Esophagus squamous epithelium (tissue), 4 donors: ENCODE data around the gene KIR3DL3.

Experiments
- POLR2A ChIP-seq, 4 donors: fragments of 450-650 bp; IDR thresholded peaks; one replicate each; pipeline ENCODE4 v1.6.1; 2017; ENCODE audit warnings: antibody characterized with exemption in 4 of 4, mild to moderate bottlenecking in 4 of 4, moderate library complexity in 3 of 4
- TF ChIP-seq, protein P1 (sequence below), 6 experiments: fragments of 450-650 bp in 4 of 6; fragments of 200-600 bp in 2 of 6; sonication (generic) in 2 of 6; IDR thresholded peaks; one replicate each; pipeline ENCODE4 v1.5.1; 2016 to 2019; ENCODE audit warnings: antibody characterized with exemption in 6 of 6, mild to moderate bottlenecking in 4 of 6, moderate library complexity in 4 of 6

- TF ChIP-seq, protein P1, sequence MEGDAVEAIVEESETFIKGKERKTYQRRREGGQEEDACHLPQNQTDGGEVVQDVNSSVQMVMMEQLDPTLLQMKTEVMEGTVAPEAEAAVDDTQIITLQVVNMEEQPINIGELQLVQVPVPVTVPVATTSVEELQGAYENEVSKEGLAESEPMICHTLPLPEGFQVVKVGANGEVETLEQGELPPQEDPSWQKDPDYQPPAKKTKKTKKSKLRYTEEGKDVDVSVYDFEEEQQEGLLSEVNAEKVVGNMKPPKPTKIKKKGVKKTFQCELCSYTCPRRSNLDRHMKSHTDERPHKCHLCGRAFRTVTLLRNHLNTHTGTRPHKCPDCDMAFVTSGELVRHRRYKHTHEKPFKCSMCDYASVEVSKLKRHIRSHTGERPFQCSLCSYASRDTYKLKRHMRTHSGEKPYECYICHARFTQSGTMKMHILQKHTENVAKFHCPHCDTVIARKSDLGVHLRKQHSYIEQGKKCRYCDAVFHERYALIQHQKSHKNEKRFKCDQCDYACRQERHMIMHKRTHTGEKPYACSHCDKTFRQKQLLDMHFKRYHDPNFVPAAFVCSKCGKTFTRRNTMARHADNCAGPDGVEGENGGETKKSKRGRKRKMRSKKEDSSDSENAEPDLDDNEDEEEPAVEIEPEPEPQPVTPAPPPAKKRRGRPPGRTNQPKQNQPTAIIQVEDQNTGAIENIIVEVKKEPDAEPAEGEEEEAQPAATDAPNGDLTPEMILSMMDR (IDR thresholded peaks at IDR 0.05) = no peak
- no peak for TF ChIP-seq POLR2A (IDR thresholded peaks at IDR 0.05)
Measured at GRCh38 chr19:54707962-54708361, 16.3 kb upstream of the KIR3DL3 start.
